Uterus (tissue), 4 donors: ENCODE results near the gene ACVR1B. TPM values are rescaled to one million over a fixed set of nuclear protein-coding genes. Genes with fewer than 3 reads are reported as not detected.

Experiments
- DNase-seq, 2 donors: peaks; one replicate each; pipeline ENCODE4 v3.0.0-alpha.2; 2019 to 2020
- H3K27ac ChIP-seq, 2 donors: fragments of 200-600 bp; sonication (generic); 1 replicate in 1 of 2; 2 replicates in 1 of 2; pipeline ENCODE4 v1.5.1; 2016 to 2018
- H3K27me3 ChIP-seq, 2 donors: fragments of 200-600 bp; sonication (generic); one replicate each; pipeline ENCODE4 v1.5.1; 2018 to 2019; ENCODE audit warnings: control low read depth in 1 of 2
- H3K36me3 ChIP-seq, 2 donors: fragments of 200-600 bp; sonication (generic); one replicate each; pipeline ENCODE4 v1.5.1; 2019; ENCODE audit warnings: control low read depth in 1 of 2
- H3K4me1 ChIP-seq, 2 donors: fragments of 200-600 bp; sonication (generic); one replicate each; pipeline ENCODE4 v1.5.1; 2018 to 2019; ENCODE audit warnings: control low read depth in 1 of 2
- H3K4me3 ChIP-seq, 2 donors: fragments of 200-600 bp; sonication (generic); 1 replicate in 1 of 2; 2 replicates in 1 of 2; pipeline ENCODE4 v1.5.1; 2018 to 2019; ENCODE audit warnings: mild to moderate bottlenecking in 1 of 2
- H3K9me3 ChIP-seq, 2 donors: fragments of 200-600 bp; sonication (generic); one replicate each; pipeline ENCODE4 v1.5.1; 2019; ENCODE audit warnings: control low read depth in 1 of 2
- POLR2A ChIP-seq, 2 donors: fragments of 450-650 bp; IDR thresholded peaks; one replicate each; pipeline ENCODE4 v1.6.1; 2016; ENCODE audit warnings: antibody characterized with exemption in 2 of 2, mild to moderate bottlenecking in 1 of 2, moderate library complexity in 1 of 2
- intact Hi-C: fragments of 100-400 bp; cut with DNase I; formaldehyde crosslinking; loops from one replicate; pipeline ENCODE4 v1.15.1; 2023; ENCODE audit warnings: low total_unique reads
- total RNA-seq, 4 donors: library from RNA; depleted of rRNA in 3 of 4; stranded (reverse); fragments of >200 nt in 3 of 4; gene quantifications; one replicate each; pipeline versions ENCODE4 v1.1.0 to v1.2.4, GENCODE V29; 2014 to 2023
- TF ChIP-seq, protein P1 (sequence below), 4 experiments: fragments of 200-600 bp in 2 of 4; fragments of 450-650 bp in 2 of 4; sonication (generic) in 2 of 4; IDR thresholded peaks; one replicate each; pipeline ENCODE4 v1.5.1; 2016 to 2019; ENCODE audit warnings: antibody characterized with exemption in 4 of 4, mild to moderate bottlenecking in 2 of 4, moderate library complexity in 1 of 4
- donor health status: DM: yes; HTN: yes; CAD: no.

ACVR1B gene
- total RNA-seq, 4 donors from 2014 or later, result 2.6 to 31.6 (median 14.4) TPM

GRCh38 chr12:51992246-51992645 lies 40.7 kb downstream of the ACVR1B start:
- Histone ChIP-seq H3K4me1 (no peaks in the 10 kb centered on the region), H3K27me3 (no peaks in the 10 kb centered on the region), H3K9me3 (no peaks in the 10 kb centered on the region), H3K36me3 (no peaks in the 10 kb centered on the region), H3K4me3 (no peak overlapping the region), H3K27ac (no peak overlapping the region)
- intact Hi-C loops, result no loop called here
- no peak for DNase-seq
- TF ChIP-seq, protein P1, sequence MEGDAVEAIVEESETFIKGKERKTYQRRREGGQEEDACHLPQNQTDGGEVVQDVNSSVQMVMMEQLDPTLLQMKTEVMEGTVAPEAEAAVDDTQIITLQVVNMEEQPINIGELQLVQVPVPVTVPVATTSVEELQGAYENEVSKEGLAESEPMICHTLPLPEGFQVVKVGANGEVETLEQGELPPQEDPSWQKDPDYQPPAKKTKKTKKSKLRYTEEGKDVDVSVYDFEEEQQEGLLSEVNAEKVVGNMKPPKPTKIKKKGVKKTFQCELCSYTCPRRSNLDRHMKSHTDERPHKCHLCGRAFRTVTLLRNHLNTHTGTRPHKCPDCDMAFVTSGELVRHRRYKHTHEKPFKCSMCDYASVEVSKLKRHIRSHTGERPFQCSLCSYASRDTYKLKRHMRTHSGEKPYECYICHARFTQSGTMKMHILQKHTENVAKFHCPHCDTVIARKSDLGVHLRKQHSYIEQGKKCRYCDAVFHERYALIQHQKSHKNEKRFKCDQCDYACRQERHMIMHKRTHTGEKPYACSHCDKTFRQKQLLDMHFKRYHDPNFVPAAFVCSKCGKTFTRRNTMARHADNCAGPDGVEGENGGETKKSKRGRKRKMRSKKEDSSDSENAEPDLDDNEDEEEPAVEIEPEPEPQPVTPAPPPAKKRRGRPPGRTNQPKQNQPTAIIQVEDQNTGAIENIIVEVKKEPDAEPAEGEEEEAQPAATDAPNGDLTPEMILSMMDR (IDR thresholded peaks at IDR 0.05), result no peak
- no peak for TF ChIP-seq POLR2A (IDR thresholded peaks at IDR 0.05)

- Histone ChIP-seq H3K9me3 (no peaks in the 10 kb centered on the region), H3K4me1 (no peaks in the 10 kb centered on the region), H3K27me3 (no peaks in the 10 kb centered on the region), H3K27ac (no peak overlapping the region), H3K4me3 (no peak overlapping the region), H3K36me3 (no peaks in the 10 kb centered on the region)
- intact Hi-C loops, result no loop called here
- no peak for DNase-seq
- TF ChIP-seq, protein P1 (IDR thresholded peaks at IDR 0.05), result no peak
- TF ChIP-seq POLR2A (IDR thresholded peaks at IDR 0.05), result no peak
Measured at GRCh38 chr12:51994539-51994820, 43.0 kb downstream of the ACVR1B start.

- intact Hi-C loops, result no loop called here
- no peaks in the 10 kb centered on the region for H3K36me3 ChIP-seq
- no peaks in the 10 kb centered on the region for H3K27me3 ChIP-seq
- H3K9me3 ChIP-seq, result no peaks in the 10 kb centered on the region
- no peak overlapping the region for H3K4me3 ChIP-seq
- H3K27ac ChIP-seq, result no peak overlapping the region
- no peaks in the 10 kb centered on the region for H3K4me1 ChIP-seq
- TF ChIP-seq, protein P1 (IDR thresholded peaks at IDR 0.05), result no peak
- no peak for TF ChIP-seq POLR2A (IDR thresholded peaks at IDR 0.05)
- no peak for DNase-seq
Measured at GRCh38 chr12:51994959-51995358, 43.5 kb downstream of the ACVR1B start.

- no peak overlapping the region for H3K4me3 ChIP-seq
- H3K36me3 ChIP-seq, result no peaks in the 10 kb centered on the region
- H3K27ac ChIP-seq, result no peak overlapping the region
- H3K9me3 ChIP-seq, result no peaks in the 10 kb centered on the region
- TF ChIP-seq POLR2A (IDR thresholded peaks at IDR 0.05), result no peak
- TF ChIP-seq, protein P1 (IDR thresholded peaks at IDR 0.05), result no peak
- intact Hi-C loops, result no loop called here
- DNase-seq, result no peak
- no peaks in the 10 kb centered on the region for H3K27me3 ChIP-seq
- H3K4me1 ChIP-seq, result no peaks in the 10 kb centered on the region
Measured at GRCh38 chr12:51997136-51997535, 45.6 kb downstream of the ACVR1B start.

GRCh38 chr12:52003016-52003550 lies 51.6 kb downstream of the ACVR1B start:
- Histone ChIP-seq H3K27me3 (no peaks in the 10 kb centered on the region), H3K27ac (no peak overlapping the region), H3K4me3 (no peak overlapping the region), H3K4me1 (no peaks in the 10 kb centered on the region), H3K36me3 (no peaks in the 10 kb centered on the region), H3K9me3 (no peaks in the 10 kb centered on the region)
- intact Hi-C loops, result no loop called here
- DNase-seq, result no peak
- TF ChIP-seq, protein P1 (IDR thresholded peaks at IDR 0.05), result no peak
- TF ChIP-seq POLR2A (IDR thresholded peaks at IDR 0.05), result no peak
